A549 (cell line): Measurements from ENCODE around the gene POLR2J3. TPM values are rescaled to one million over a fixed set of nuclear protein-coding genes. Genes with fewer than 3 reads are reported as not detected.
A peak's percentile ranks its signal among the peaks of the same experiment; 100 is the strongest.
"Not testable (repeated sequence)": the region's sequence is repeated elsewhere in the genome, so short reads cannot be mapped to it uniquely, and the experiment has no call there.

Source experiments
- ATAC-seq, 2 experiments: fragments of 200-7000 bp in 1 of 2; fragments of >200 bp in 1 of 2; cut with Nextera tagmentation in 1 of 2; cut with Tn5 transposase in 1 of 2; 3 replicates each; pipeline versions ENCODE4 v1.8.0 to v1.9.1; 2018 to 2020; ENCODE audit warnings: mild to moderate bottlenecking in 1 of 2, moderate library complexity in 1 of 2
- CTCF ChIA-PET: fragments of 300-600 bp; sonication (Branson Sonifier 250); formaldehyde crosslinking; extraction: SDS; loops from one replicate; lab custom pipeline; 2021; ENCODE audit warnings: antibody characterized with exemption, inconsistent platforms; lab: Yijun Ruan, JAX
- POLR2A ChIA-PET: fragments of 350-600 bp; formaldehyde crosslinking; extraction: SDS; loops from one replicate; lab custom pipeline; 2021; ENCODE audit warnings: antibody characterized with exemption, inconsistent platforms; lab: Yijun Ruan, JAX
- DNase-seq, 2 experiments: peaks; one replicate each; pipeline versions ENCODE4 v3.0.0 to v3.0.0-alpha.2; 2011 to 2016; ENCODE audit warnings: low read depth in 1 of 2, low spot score in 1 of 2
- FAIRE-seq: peaks from 2 replicates; lab custom pipeline; 2011; peaks lifted over from hg19 to GRCh38; lab: Jason Lieb, UNC
- H3K27ac ChIP-seq, 2 experiments: fragments of >200 bp; sonication (Bioruptor Twin); formaldehyde crosslinking; 3 replicates each; pipeline ENCODE4 v1.5.1; 2016 to 2017
- H3K4me1 ChIP-seq: fragments of >200 bp; sonication (Bioruptor Twin); formaldehyde crosslinking; 3 replicates; pipeline ENCODE4 v1.6.1; 2016
- H3K4me2 ChIP-seq: fragments of >200 bp; sonication (Bioruptor Twin); formaldehyde crosslinking; 3 replicates; pipeline ENCODE4 v1.6.1; 2016
- H3K4me3 ChIP-seq: fragments of >200 bp; sonication (Bioruptor Twin); formaldehyde crosslinking; 3 replicates; pipeline ENCODE4 v1.5.1; 2016
- H3K9me3 ChIP-seq: fragments of >200 bp; sonication (Bioruptor Twin); formaldehyde crosslinking; 3 replicates; pipeline ENCODE4 v1.6.1; 2016
- WGBS: methylation state at CpG from one replicate; pipeline ENCODE4 v1.1.6; 2017; ENCODE audit errors: missing lambda C conversion rate; 5-methylcytosine and 5-hydroxymethylcytosine counted together
- polyA plus RNA-seq, 4 experiments: library from polyadenylated mRNA; depleted of rRNA in 3 of 4; stranded (reverse); fragments of >200 nt; fragmentation: RNase III in 1 of 4; extraction: RNeasy Plus Mini Kit Qiagen cat#74134 plus additional on column Dnase treatment in 1 of 4; gene quantifications; 2 replicates in 3 of 4; 3 replicates in 1 of 4; pipeline ENCODE4 v1.2.3, GENCODE V29; 2011 to 2017

Gene POLR2J3
- polyA plus RNA-seq, 2 of the 4 experiments (the other 2 are of a cell fraction), result 22.2 to 29.5 TPM

DNA sequence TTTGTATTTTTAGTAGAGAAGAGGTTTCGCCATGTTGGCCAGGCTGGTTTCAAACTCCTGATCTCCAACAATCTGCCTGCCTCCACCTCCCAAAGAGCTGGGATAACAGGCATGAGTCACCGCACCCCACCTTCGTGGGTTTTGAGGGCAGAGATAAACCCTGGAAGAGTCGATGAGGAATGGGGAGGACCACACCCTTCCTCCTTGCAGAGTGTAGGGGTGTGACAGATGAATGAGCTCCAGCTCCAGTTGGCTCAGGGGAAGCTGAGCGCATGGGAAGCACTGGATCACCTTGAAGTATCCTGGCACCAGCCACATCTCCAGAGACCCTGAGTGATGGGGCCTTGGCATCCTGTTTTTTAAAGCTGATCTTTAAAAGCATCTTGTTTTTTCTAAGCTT is 11.1 kb upstream of the POLR2J3 start:
- H3K9me3 ChIP-seq, FAIRE-seq, CTCF ChIA-PET, ATAC-seq, DNase-seq, H3K4me2 ChIP-seq, POLR2A ChIA-PET, H3K4me3 ChIP-seq, H3K27ac ChIP-seq, H3K4me1 ChIP-seq: not testable (repeated sequence)
- no CpG with 5 or more reads among the region's 5 CpGs for whole genome bisulfite sequencing

DNA sequence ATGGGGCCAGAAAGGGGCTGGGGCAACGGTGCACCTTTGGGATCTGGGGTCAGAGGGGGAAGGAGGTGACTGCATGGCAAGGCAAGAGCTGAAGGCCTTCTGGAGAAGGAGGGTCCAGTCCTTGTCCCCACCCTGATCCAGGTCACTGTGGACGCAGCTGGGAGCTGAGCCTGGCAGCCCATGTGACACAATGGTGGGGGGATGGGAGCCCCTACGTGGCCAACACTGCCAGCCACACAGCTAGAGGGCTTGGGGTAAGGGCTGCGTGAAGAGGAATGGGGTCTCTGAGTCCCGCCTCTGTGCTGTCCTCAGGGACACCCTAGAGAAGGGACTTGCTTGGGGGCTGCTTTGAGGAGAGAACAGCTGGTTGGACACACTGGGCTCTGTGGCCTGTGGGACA is 9.3 kb upstream of the POLR2J3 start:
- H3K27ac ChIP-seq, DNase-seq, CTCF ChIA-PET, FAIRE-seq, H3K4me3 ChIP-seq, H3K4me1 ChIP-seq, H3K9me3 ChIP-seq, POLR2A ChIA-PET, H3K4me2 ChIP-seq: not testable (repeated sequence)
- 0 out of 6 replicates have a peak, but pooled peaks of 1 of the 2 experiments have one; percentile 5 for ATAC-seq
- WGBS, result no CpG with 5 or more reads among the region's 5 CpGs

DNA sequence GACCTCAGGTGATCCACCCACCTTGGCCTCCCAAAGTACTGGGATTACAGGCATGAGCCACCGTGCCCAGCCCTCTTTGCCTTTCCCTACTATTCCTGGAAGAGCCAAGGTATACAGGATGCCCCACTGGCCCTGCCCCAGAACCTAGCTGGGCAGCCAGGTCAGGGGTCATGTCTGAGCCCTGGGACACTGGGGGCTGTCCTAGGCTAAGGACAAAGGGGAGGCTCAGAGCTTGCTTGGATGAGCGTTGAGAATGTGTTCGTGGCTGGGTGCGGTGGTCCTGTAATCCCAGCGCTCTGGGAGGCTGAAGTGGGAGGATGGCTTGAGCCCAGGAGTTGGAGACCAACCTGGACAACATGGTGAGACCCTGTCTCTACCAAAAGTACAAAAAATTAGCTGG is 6.1 kb upstream of the POLR2J3 start:
- H3K9me3 ChIP-seq, DNase-seq, H3K4me2 ChIP-seq, H3K4me1 ChIP-seq, H3K27ac ChIP-seq, POLR2A ChIA-PET, CTCF ChIA-PET, FAIRE-seq, H3K4me3 ChIP-seq: not testable (repeated sequence)
- peak in 1 of 2 experiments; percentile 7; a peak in 2 of 6 replicates for ATAC-seq
- WGBS, result 87% methylated on average over 5 of the region's 5 CpGs

GRCh38 chr7:102577315-102578240 is 5.2 kb upstream of the POLR2J3 start:
- DNase-seq, H3K9me3 ChIP-seq, H3K4me2 ChIP-seq, POLR2A ChIA-PET, FAIRE-seq, CTCF ChIA-PET, H3K4me3 ChIP-seq, H3K27ac ChIP-seq, H3K4me1 ChIP-seq: not testable (repeated sequence)
- WGBS, result 75% methylated on average over 7 of the region's 7 CpGs
- peak in 1 of 2 experiments; percentile 3; a peak in 1 of 6 replicates for ATAC-seq

GRCh38 chr7:102576363-102576762 is 4.0 kb upstream of the POLR2J3 start:
- CTCF ChIA-PET, H3K27ac ChIP-seq, H3K4me3 ChIP-seq, POLR2A ChIA-PET, H3K4me1 ChIP-seq, H3K4me2 ChIP-seq, H3K9me3 ChIP-seq, ATAC-seq, DNase-seq, FAIRE-seq: not testable (repeated sequence)
- whole genome bisulfite sequencing, result no CpG with 5 or more reads among the region's 3 CpGs

- ATAC-seq, H3K4me3 ChIP-seq, H3K27ac ChIP-seq, CTCF ChIA-PET, POLR2A ChIA-PET, DNase-seq, H3K9me3 ChIP-seq, H3K4me2 ChIP-seq, H3K4me1 ChIP-seq, FAIRE-seq: not testable (repeated sequence)
- WGBS, result no CpG with 5 or more reads among the region's 6 CpGs
These were observed 2.2 kb upstream of the POLR2J3 start for GRCh38 chr7:102574607-102575006.

DNA sequence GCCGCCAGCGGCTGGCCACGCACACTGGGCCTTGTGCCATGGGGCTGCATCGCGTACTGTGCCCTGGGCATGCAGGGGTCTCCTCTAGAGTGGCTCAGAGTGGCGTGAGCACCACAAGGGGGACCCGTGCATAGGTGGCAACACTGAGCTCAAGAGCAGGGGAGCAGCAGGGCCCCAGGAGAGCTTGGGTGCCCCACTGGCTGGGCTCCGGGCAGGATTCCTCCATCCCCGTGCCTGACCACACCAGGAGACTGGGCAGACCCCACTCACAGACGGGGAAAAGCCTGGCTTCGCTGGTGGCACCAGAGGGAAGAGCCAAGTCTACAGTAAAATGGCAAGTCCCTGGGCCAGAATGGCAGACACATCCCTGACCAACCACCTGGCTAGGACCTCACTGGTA is 3.8 kb downstream of the POLR2J3 start:
- 75% methylated on average over 4 of the region's 11 CpGs for WGBS
- H3K4me3 ChIP-seq, H3K4me2 ChIP-seq, FAIRE-seq, CTCF ChIA-PET, H3K9me3 ChIP-seq, H3K27ac ChIP-seq, DNase-seq, H3K4me1 ChIP-seq, POLR2A ChIA-PET, ATAC-seq: not testable (repeated sequence)

GRCh38 chr7:102550808-102551422 is 21.5 kb downstream of the POLR2J3 start, which contains the start of gene SPDYE2:
Gene SPDYE2, plus strand, starts transcription at chr7:102551226. Its CDS starts 2,030 bp downstream, at chr7:102553256.
- CTCF ChIA-PET, DNase-seq, H3K27ac ChIP-seq, FAIRE-seq, POLR2A ChIA-PET, H3K4me1 ChIP-seq, H3K9me3 ChIP-seq, H3K4me3 ChIP-seq, H3K4me2 ChIP-seq: not testable (repeated sequence)
- no CpG with 5 or more reads among the region's 6 CpGs for WGBS
- peak in 1 of 2 experiments; percentile 26; a peak in 3 of 6 replicates for ATAC-seq

- peak; percentile 32 to 51; a peak in 5 of 6 replicates for ATAC-seq
- DNase-seq, H3K9me3 ChIP-seq, FAIRE-seq, H3K4me3 ChIP-seq, H3K4me2 ChIP-seq, CTCF ChIA-PET, H3K27ac ChIP-seq, POLR2A ChIA-PET, H3K4me1 ChIP-seq: not testable (repeated sequence)
- WGBS, result 46% methylated on average over 3 of the region's 6 CpGs
These were observed 26.0 kb downstream of the POLR2J3 start for GRCh38 chr7:102546353-102546752.

DNA sequence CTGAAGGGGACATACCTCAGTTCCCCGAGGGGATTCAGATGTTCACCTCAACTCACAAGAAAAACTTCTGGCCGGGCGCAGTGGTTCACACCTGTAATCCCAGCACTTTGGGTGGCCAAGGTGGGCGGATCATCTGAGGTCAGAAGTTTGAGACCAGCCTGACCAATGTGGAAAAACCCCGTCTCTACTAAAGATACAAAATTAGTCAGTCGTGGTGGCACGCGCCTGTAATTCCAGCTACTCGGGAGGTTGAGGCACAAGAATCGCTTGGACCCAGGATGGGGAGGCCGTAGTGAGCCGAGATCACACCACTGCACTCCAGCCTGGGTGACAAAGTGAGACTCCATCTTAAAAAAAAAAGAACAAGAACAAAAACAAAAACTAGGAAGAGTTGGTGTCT is 27.1 kb downstream of the POLR2J3 start:
- ATAC-seq, DNase-seq, FAIRE-seq, POLR2A ChIA-PET, H3K27ac ChIP-seq, CTCF ChIA-PET, H3K4me3 ChIP-seq, H3K4me1 ChIP-seq, H3K4me2 ChIP-seq, H3K9me3 ChIP-seq: not testable (repeated sequence)
- WGBS, result 97% methylated on average over 7 of the region's 12 CpGs

DNA sequence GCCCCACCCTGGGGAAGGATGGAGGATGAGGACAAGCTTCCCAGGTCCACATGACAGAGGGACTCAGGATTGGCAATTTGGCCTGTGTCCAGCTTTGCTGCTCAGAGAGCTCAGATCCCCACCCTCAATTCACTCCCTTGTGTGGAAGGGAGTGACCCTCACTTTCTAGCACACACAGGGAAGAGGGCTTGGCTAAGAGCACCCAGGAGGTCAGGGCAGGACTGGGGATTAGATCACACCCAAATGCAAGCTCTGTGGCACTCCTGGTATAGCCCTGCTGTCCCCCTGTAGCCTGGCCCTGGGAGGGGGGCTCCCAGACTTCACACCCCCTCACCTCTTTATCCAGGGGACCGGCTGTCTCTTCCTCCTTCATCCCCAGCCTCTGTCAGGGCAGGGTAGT is 28.0 kb downstream of the POLR2J3 start:
- H3K4me1 ChIP-seq, POLR2A ChIA-PET, H3K4me2 ChIP-seq, H3K9me3 ChIP-seq, CTCF ChIA-PET, H3K27ac ChIP-seq, H3K4me3 ChIP-seq, DNase-seq, FAIRE-seq: not testable (repeated sequence)
- WGBS, result 88% methylated on average over 1 of the region's 1 CpG
- 0 out of 6 replicates have a peak, but pooled peaks of 1 of the 2 experiments have one; percentile 3 for ATAC-seq
